GM23248 (cell line): ENCODE measurements around the gene KCNN3.

Experiments
- EZH2 ChIP-seq: fragments of 200-600 bp; sonication (generic); IDR thresholded peaks from 2 replicates; pipeline ENCODE4 v1.6.1; 2018; ENCODE audit warnings: antibody characterized with exemption, mild to moderate bottlenecking; ENCODE audit not compliant: insufficient read depth, poor library complexity, severe bottlenecking
- EZH2phosphoT487 ChIP-seq: fragments of 200-600 bp; sonication (generic); IDR thresholded peaks from 2 replicates; pipeline ENCODE4 v1.6.1; 2018; ENCODE audit warnings: antibody characterized with exemption, moderate library complexity, mild to moderate bottlenecking, low read depth; ENCODE audit not compliant: insufficient read depth

DNA sequence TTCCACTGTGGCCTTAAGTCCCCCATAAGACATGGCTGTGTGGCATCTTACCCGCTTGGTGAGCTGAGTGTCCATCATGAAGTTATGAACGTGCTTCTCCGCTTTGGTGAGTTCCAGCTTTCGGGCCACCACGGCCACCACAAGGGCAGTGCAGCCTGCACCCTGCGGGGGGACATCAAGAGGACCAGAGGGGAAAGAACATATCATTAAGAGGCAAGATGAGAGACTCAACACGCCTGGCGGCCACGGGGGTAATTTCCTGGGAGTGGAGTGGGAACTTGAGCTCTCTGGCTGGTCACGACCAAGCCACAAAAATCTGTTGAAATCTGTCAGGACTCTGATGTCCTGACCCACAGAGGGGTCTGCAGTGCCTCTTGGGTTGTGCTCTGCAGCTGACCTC, 144.2 kb downstream of the KCNN3 start:
- TF ChIP-seq EZH2phosphoT487: no peak
- TF ChIP-seq EZH2: no peak
